Measurements from ENCODE around the gene TNKS2. TPM values are rescaled to one million over a fixed set of nuclear protein-coding genes. Genes with fewer than 3 reads are reported as not detected.
A peak's percentile ranks its signal among the peaks of the same experiment; 100 is the strongest.

The TNKS2 gene
- total and polyA plus RNA-seq, 8 donors, result 5.2 to 22.6 (median 14.3) TPM

- ATAC-seq (no peak), FAIRE-seq (no peak), DNase-seq (no peak)
- Histone ChIP-seq H3K4me1 (no peaks in the 10 kb centered on the region), H3K4me3 (no peak overlapping the region), H3K36me3 (peaks cover 0 to 81% (median 30%) of the 10 kb centered on the region in 3 donors), H3K27me3 (no peaks in the 10 kb centered on the region), H3K27ac (no peak overlapping the region), H3K9me3 (no peaks in the 10 kb centered on the region)
- intact Hi-C loops (cut with DNase I), result no loop called here
- no peak for TF ChIP-seq CTCF (IDR thresholded peaks at IDR 0.05)
These were observed 44.9 kb downstream of the TNKS2 start for GRCh38 chr10:91843083-91843482.

- intact Hi-C loops (cut with DNase I), result no loop called here
- H3K36me3 ChIP-seq, result peaks cover 3 to 65% (median 27%) of the 10 kb centered on the region in 3 donors
- H3K27me3 ChIP-seq, result no peaks in the 10 kb centered on the region
- ATAC-seq (no peak), DNase-seq (no peak), FAIRE-seq (no peak)
- WGBS, 2 donors, result 76 to 83% methylated on average over 6 of the region's 6 CpGs
- no peaks in the 10 kb centered on the region for H3K4me1 ChIP-seq
- H3K9me3 ChIP-seq, result no peaks in the 10 kb centered on the region
- no peak overlapping the region for H3K27ac ChIP-seq
- H3K4me3 ChIP-seq, result no peak overlapping the region
- no peak for TF ChIP-seq CTCF (IDR thresholded peaks at IDR 0.05)
These were observed 58.4 kb downstream of the TNKS2 start for GRCh38 chr10:91856637-91857036.

DNA sequence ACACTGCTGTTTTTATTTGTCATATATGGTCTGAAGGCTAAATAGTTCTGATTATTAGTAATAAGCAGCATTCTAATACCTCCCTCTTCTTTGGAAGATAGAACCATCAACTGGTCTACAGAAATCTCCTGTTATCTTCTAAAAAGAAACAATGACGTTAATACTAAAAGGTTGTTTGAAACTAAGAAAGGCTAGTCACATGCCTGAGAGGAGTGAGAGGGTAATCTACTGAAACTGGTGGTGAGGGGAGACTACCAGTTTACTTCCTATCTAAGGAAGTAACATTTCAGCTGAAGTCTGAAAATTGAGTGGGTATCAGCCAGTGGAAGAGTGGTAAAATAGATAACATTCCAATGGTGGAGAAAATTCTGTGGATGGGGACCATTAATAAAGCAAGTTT, 62.7 kb downstream of the TNKS2 start:
- no peak for FAIRE-seq
- intact Hi-C loops (cut with DNase I), result no loop called here
- Histone ChIP-seq H3K4me1 (no peaks in the 10 kb centered on the region), H3K27ac (no peak overlapping the region), H3K36me3 (peaks cover 0 to 63% (median 38%) of the 10 kb centered on the region in 3 donors), H3K9me3 (no peaks in the 10 kb centered on the region), H3K4me3 (no peak overlapping the region), H3K27me3 (no peaks in the 10 kb centered on the region)
- ATAC-seq, result no peak
- no peak for DNase-seq
- 81 to 91% methylated on average over 1 of the region's 1 CpG for WGBS, 2 donors
- TF ChIP-seq CTCF (IDR thresholded peaks at IDR 0.05), result no peak

GRCh38 chr10:91864099-91864498, 65.9 kb downstream of the TNKS2 start:
- peak in 1 of 4 donors; percentile 43 for ATAC-seq

More at GRCh38 chr10:91864099-91864498, 65.9 kb downstream of the TNKS2 start:
- FAIRE-seq (no peak), DNase-seq (no peak)
- Histone ChIP-seq H3K27ac (no peak overlapping the region), H3K4me3 (no peak overlapping the region), H3K36me3 (peaks cover 0 to 42% (median 22%) of the 10 kb centered on the region in 3 donors), H3K4me1 (no peaks in the 10 kb centered on the region), H3K27me3 (no peaks in the 10 kb centered on the region), H3K9me3 (no peaks in the 10 kb centered on the region)
- 19 to 60% methylated on average over 2 of the region's 2 CpGs for WGBS, 2 donors
- intact Hi-C loops (cut with DNase I), result no loop called here
- TF ChIP-seq CTCF (IDR thresholded peaks at IDR 0.05), result no peak
